Stimulated activated CD4-positive, alpha-beta T cell treated with anti-CD3 and anti-CD28 coated beads, Interleukin-4, amount 100 ng/mL, for 4 hours (primary cell): ENCODE measurements around the gene GRB2.
A peak's percentile ranks its signal among the peaks of the same experiment; 100 is the strongest.
"Not testable (repeated sequence)": the region's sequence is repeated elsewhere in the genome, so short reads cannot be mapped to it uniquely, and the experiment has no call there.

ENCODE experiments used
- DNase-seq, 2 experiments: peaks; one replicate each; pipeline ENCODE4 v3.0.0-alpha.2; 2020

Gene GRB2

GRCh38 chr17:75348386-75349012 is 57.0 kb downstream of the GRB2 start:
- DNase-seq = no peak

DNA sequence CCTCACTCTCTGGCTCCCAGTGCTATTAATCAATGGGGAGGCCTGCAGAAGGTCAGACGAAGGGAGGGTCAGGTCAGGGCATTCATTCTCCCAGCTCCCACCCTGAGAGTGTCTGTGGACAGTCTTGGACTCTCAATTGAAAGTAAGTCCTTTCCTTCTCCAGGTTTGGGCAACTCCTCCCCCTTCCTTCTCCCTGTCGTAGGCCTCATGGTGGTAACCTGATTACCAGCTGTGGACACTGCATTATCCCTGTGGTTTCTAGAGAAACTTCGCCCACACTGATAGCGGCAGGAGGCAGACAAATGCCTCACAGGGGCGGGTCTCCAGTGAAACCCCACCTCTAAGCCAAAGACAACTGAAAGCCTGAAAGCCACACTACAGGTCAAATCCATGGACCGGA is 58.6 kb downstream of the GRB2 start:
- DNase-seq = no peak

DNA sequence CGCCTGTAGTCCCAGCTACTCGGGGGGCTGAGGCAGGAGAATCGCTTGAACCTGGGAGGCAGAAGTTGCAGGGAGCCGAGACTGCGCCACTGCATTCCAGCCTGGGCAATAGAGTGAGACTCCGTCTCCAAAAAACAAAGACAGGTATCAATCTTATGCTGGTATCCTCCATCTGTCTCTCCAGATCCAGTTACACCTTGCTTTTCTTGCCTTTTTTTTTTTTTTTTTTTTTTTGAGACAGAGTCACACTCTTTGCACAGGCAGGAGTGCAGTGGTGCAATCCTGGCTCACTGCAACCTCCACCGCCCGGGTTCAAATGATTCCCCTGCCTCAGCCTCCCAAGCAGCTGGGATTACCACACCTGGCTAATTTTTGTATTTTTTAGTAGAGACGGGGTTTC is 59.1 kb downstream of the GRB2 start:
- DNase-seq = not testable (repeated sequence)

GRCh38 chr17:75345514-75346167 is 59.8 kb downstream of the GRB2 start:
- peak in 1 of 2 experiments; percentile 33 for DNase-seq

DNA sequence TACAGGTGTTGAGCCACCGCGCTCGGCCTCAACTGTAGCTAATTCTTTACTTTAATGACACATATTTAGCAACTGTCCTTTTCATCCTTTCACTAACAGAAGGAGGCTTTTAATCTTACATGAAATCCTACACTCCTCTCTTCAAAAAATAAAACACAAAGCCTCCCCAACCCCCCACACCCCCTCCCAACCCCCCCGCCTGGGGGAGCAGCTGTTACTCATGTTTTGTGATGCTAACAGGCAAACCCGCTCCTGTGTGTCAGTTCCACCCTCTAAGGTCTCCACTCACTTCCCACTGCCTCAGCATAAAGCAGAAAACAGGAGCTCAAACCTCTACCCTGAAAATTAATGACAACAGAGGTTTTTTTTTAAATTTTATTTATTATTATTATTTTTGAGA is 60.8 kb downstream of the GRB2 start:
- peak; percentile 27 to 63 for DNase-seq

GRCh38 chr17:75342996-75343395 is 62.5 kb downstream of the GRB2 start:
- DNase-seq = no peak

- no peak for DNase-seq
These were observed 63.5 kb downstream of the GRB2 start for GRCh38 chr17:75341784-75342486.

- no peak for DNase-seq
These were observed 64.8 kb downstream of the GRB2 start for GRCh38 chr17:75340631-75341030.

- DNase-seq = no peak
These were observed 65.5 kb downstream of the GRB2 start for GRCh38 chr17:75339971-75340370.

DNA sequence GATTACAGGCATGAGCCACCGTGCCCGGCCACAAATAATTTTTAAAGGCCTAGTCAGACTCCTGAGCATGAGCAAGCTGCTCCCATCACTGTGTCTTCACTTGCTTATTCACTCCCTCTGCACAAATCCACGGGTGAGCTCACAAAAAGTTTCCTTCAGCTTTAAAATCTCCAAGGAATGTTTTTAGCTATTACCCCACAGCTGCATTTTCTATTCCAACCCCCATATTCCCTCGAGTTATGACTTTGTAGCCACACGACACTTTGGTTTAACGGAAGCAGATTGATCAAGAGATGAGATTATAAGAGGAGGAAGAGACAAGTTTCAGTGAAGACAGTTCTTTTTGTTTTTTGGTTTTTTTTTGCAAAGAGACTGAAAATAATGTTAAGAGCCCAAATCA is 67.1 kb downstream of the GRB2 start:
- no peak for DNase-seq

- no peak for DNase-seq
These were observed 70.2 kb downstream of the GRB2 start for GRCh38 chr17:75335315-75335714.

- DNase-seq = no peak
These were observed 70.8 kb downstream of the GRB2 start for GRCh38 chr17:75334723-75335122.

DNA sequence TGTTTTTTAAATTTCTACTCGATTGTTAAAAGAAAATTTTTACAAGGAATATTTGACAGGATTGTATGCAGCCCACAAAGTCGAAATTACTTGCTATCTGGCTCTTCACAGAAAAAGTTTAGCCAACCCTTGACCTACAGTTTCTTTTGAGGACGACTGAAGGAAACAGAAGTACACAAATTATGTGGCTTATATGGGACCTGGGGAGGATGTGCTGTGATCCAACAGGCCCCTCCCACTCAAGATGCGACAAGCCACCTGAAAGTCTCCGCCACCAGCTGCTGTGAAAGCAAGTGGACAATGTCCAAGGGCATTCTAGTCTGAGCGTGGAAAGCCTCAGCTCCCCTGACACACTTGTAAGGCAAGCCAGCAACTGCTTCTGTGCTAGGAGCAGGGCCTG is 73.8 kb downstream of the GRB2 start:
- no peak for DNase-seq

DNA sequence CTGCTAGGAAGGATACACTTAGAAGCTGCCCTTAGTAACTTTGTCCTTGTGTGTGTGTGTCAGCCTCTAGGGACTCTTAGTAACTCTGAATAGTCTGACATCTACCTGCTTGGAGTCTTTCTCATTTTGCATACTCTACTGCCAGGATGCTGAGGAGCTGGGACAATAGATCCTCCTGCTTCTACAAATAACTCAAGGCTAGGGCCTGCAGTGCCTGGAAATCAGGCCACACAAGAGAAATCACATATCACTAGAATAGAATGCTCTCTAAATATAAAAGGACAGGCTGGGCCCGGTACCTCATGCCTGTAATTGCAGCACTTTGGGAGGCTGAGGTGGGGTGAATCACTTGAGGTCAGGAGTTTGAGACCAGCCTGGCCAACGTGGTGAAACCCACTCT is 77.7 kb downstream of the GRB2 start:
- no peak for DNase-seq

DNA sequence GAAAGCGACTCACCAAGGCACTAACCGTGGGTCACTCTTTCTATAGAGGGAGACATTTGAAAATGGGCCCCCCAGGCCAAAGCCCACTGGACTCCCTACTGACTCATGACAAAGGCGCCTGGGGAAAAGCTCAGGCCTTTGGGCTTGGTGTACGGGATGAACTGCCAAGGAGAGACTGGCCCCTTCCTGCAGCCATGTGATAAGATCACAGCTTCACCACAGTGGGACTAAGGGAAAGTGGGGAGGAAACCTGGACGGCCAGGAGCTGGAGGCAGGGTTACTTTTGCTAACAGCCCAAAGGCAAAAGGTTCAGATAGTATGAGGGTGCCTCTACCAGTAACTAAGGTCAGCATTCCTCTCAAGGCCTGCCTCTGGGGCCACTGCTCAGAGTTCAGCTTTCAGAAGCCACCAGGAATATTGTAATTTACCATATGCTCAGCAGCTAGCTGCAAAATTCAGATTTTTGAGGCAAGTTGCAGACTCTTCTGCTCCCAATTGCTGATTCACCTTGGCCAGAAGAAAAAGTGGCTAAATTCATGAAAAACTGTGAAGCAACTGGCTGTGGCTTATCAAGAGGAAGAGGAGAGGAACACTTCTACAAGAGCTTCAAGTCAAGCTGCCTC is 79.1 kb downstream of the GRB2 start:
- DNase-seq = no peak

- DNase-seq = no peak
These were observed 79.7 kb downstream of the GRB2 start for GRCh38 chr17:75325827-75326225.

GRCh38 chr17:75325348-75325747 is 80.1 kb downstream of the GRB2 start:
- DNase-seq = no peak

GRCh38 chr17:75321506-75321905 is 84.0 kb downstream of the GRB2 start:
- DNase-seq = no peak

DNA sequence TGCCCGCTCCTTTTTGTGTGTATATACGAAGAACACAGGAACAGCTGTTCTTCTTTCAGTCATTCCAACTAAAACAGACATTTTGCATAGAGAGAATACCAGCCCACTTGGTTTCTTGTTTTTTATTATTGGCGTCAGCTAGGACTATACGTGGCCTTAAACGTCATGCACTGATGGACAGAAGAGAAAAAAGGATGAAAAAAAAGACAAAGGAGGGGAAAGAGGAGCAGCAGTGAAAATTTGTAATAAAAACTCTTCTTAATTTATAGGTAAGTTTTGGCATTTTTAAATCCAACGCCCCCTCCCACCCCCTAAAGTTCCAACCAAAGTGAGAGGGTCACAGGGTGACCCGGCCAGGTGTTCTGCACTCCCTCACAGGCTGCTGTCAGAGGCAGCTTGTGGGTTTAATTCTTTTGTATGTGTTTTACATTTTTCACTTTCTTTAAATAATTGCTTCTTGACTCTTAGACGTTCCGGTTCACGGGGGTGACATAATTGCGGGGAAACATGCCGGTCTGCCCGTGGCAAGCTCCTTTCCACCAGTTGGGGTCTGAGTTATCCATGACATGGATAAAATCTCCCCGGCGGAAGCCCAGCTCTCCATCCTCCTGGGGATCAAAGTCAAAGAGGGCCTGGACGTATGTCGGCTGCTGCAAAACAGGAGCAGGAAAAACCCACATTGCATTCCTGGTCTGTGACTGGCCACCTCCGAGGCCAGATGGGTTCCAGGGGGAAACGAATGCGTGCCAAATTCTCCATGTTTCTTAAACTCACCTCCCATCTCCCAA is 85.4 kb downstream of the GRB2 start:
- DNase-seq = no peak

- no peak for DNase-seq
These were observed 86.8 kb downstream of the GRB2 start for GRCh38 chr17:75318615-75319222.

GRCh38 chr17:75318211-75318610 is 87.3 kb downstream of the GRB2 start:
- no peak for DNase-seq

DNA sequence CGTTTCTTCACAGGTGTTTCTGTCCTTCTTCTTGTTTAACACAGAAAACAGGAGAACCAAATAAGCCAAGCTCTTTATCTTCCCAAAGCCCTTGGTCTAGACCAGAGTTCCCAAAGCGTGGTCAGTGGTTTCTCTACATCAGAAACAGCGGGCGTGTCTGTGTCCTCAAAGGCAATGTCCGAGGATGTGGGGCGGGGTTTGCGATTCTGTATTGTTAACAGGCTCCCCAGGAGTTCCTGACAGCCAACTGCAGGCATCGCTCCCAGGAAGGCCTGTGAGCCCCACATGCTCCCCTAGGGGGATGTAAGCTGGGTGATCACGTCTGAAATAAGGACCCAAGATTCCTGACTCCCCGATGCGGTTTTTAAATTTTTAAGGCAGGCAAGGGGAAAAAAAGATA is 87.8 kb downstream of the GRB2 start:
- DNase-seq = no peak

DNA sequence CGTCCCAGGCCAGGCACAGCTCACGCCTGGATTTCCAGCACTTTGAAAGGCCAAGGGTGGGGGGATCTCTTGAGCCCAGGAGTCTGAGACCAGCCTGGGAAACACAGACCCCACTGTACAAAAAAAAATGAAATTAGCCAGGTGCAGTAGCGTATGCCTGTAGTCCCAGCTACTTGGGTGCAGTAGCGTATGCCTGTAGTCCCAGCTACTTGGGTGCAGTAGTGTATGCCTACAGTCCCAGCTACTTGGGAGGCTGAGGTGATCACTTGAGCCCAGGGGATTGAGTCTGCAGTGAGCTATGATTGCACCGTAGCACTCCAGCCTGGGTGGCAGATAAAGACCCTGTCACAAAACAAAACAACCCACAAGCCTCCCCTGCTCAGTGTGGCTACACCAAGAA is 89.2 kb downstream of the GRB2 start:
- DNase-seq = no peak
